Subcutaneous abdominal adipose tissue (tissue), 5 donors: ENCODE measurements around the gene RBM39.
"Not testable (repeated sequence)": the region's sequence is repeated elsewhere in the genome, so short reads cannot be mapped to it uniquely, and the experiment has no call there.

Experiments used
- H3K27ac ChIP-seq: one replicate; pipeline ENCODE4 v1.7.0; 2013; ENCODE audit warnings: low read depth, mild to moderate bottlenecking, inconsistent platforms, low read length, moderate library complexity
- H3K27me3 ChIP-seq, 5 donors: one replicate each; pipeline ENCODE4 v1.7.0; 2013; ENCODE audit warnings: low read length in 5 of 5, inconsistent platforms in 1 of 5; ENCODE audit not compliant: control insufficient read depth in 5 of 5, insufficient read depth in 4 of 5
- H3K36me3 ChIP-seq, 5 donors: one replicate each; pipeline ENCODE4 v1.7.0; 2013; ENCODE audit warnings: low read length in 5 of 5; ENCODE audit not compliant: control insufficient read depth in 5 of 5, insufficient read depth in 5 of 5
- H3K4me1 ChIP-seq, 5 donors: one replicate each; pipeline ENCODE4 v1.7.0; 2013; ENCODE audit warnings: low read length in 5 of 5, mild to moderate bottlenecking in 3 of 5, moderate library complexity in 1 of 5; ENCODE audit not compliant: control insufficient read depth in 5 of 5, insufficient read depth in 5 of 5
- H3K4me3 ChIP-seq, 5 donors: one replicate each; pipeline ENCODE4 v1.7.0; 2013; ENCODE audit warnings: low read length in 5 of 5, low read depth in 1 of 5
- H3K9ac ChIP-seq, 5 donors: one replicate each; pipeline ENCODE4 v1.7.0; 2013; ENCODE audit warnings: low read length in 5 of 5, mild to moderate bottlenecking in 4 of 5, moderate library complexity in 3 of 5
- H3K9me3 ChIP-seq, 5 donors: one replicate each; pipeline ENCODE4 v1.7.0; 2013; ENCODE audit warnings: low read length in 5 of 5; ENCODE audit not compliant: control insufficient read depth in 5 of 5
- donor health status: healthy.
- donor health status: healthy.
- donor health status: healthy.
- donor health status: healthy.
- donor health status: healthy.

Gene RBM39

DNA sequence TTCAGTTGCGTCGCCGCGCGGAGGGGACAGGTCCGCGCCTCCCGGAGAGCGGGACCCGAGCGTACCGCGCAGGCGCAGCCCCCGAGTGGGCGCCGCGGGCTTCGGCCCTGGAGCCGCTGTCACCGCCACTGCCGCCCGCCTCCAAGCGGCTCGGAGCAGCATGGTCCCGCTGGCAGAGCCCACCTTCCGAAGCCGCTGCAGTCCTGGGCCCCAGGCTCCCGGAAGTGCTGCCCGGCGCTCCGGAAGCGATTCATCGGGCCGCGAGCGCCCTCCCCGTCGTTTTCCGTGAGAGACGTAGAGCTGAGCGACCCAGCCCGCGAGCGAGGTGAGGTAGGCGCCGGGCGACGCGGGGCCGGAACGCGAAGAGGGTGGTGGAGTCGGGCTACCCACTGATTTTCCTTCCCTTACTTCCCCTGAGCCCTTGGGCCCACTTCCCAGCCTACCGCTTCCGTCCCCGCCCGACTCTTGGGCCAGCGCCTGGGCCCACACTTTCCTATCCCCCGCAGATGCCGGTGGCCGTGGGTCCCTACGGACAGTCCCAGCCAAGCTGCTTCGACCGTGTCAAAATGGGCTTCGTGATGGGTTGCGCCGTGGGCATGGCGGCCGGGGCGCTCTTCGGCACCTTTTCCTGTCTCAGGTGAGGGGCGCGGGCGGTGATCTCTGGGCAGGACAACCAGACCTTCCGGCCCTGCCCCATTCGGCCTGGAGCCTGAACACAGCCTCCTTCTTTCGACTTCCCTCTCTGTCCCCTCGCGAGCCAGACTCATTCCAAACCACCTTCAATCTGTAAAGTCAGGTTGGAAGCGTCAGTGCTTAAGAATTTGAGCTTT, 42.7 kb downstream of the RBM39 start, which contains the start of the genes NFS1 and ROMO1:
Gene NFS1, minus strand, starts transcription at position 226 of the 830 bp plus-strand sequence. Its CDS starts 64 bp downstream, at position 162.
Gene ROMO1, plus strand, starts transcription at position 279 of the 830 bp plus-strand sequence. Its CDS starts 228 bp downstream, at position 507.
- Histone ChIP-seq H3K27me3 (no peaks in the 10 kb centered on the region), H3K9ac (peak within 1 kb of the TSS; percentile 83 to 98 (median 87)), H3K36me3 (peaks cover 20 to 43% (median 35%) of the 10 kb centered on the region in 5 donors), H3K4me3 (peak within 1 kb of the TSS; percentile 76 to 98 (median 95)), H3K4me1 (peaks cover 4 to 28% (median 25%) of the 10 kb centered on the region in 5 donors), H3K9me3 (no peaks in the 10 kb centered on the region), H3K27ac (peak within 1 kb of the TSS; percentile 86)

DNA sequence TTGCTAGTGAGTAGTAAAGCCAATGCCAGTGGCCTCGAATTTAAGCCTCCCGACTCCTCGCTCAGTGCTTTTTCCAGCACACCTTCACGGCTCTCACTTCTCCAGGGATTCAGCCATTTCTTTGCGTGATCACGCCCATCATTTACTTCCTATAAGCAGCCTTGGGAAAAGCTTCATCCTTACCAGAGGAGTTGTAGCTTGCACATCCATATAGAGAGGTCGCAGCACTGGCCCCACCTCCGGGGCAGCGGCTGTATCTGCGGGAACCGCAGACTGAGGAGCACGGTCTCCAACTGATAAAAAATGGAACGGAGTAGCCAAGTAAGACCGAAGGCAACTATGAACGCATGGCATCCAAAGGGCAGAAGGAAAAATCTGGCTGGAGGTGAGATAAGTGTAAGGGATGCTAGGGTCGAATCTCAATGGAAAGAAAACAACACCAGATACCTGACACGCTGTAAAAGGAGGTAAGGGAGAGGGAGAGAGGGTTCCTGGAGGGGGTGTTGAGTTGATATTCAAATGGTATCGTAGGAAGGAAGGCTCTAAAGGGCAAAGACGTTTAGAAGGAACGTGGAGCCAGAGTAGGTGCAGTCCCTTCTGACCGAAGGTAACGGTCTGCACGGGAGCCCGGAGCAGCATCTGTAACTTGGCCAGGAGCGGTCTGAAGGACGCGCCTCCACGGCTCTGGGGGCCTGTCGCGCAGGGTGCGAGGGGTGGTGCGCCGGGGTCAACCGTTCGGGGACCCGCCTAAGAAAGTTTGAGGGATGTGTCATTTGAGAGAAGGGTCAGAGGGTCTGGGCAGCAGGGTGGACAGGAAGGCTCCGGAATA, 43.5 kb downstream of the RBM39 start:
- Histone ChIP-seq H3K9ac (peak overlapping the region; percentile 83 to 98 (median 87)), H3K9me3 (no peaks in the 10 kb centered on the region), H3K27ac (peak overlapping the region; percentile 86), H3K27me3 (no peaks in the 10 kb centered on the region), H3K4me3 (peak overlapping the region; percentile 76 to 98 (median 95)), H3K4me1 (peaks cover 4 to 28% (median 25%) of the 10 kb centered on the region in 5 donors), H3K36me3 (peaks cover 11 to 40% (median 31%) of the 10 kb centered on the region in 5 donors)

DNA sequence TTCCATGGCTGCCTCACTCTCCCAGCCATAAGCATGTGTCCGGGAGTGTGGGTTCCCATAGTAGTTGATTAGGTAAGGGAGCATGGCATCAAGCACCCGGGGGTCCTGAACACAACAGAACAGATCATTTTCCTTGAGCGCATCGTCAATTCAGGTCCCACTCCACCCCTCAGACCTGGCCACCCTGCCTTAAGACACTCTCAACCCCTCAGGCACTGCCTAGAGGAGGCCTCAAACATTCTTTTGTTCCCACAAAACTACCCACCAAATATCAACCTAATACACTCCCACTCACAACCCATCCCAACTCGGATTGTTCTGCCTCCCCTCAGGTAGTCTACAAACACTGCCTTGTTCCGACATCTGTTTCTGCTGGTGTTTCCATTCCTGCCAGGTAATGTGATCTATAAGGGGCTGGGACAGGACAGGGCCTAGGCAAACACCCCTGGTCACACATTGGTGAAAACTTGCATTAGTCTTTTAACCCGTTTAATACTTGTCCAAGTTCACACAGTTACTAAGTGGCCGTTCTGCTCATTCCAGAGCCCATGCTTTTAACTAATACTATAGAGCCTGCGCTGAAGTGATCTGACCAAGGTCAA, 44.3 kb downstream of the RBM39 start:
- Histone ChIP-seq H3K36me3 (peaks cover 4 to 38% (median 31%) of the 10 kb centered on the region in 5 donors), H3K9ac (peak overlapping the region in 4 of 5 donors; percentile 40 to 98 (median 92)), H3K9me3 (no peaks in the 10 kb centered on the region), H3K27me3 (no peaks in the 10 kb centered on the region), H3K27ac (no peak overlapping the region), H3K4me1 (peaks cover 4 to 27% (median 24%) of the 10 kb centered on the region in 5 donors), H3K4me3 (peak overlapping the region; percentile 76 to 98 (median 95))

DNA sequence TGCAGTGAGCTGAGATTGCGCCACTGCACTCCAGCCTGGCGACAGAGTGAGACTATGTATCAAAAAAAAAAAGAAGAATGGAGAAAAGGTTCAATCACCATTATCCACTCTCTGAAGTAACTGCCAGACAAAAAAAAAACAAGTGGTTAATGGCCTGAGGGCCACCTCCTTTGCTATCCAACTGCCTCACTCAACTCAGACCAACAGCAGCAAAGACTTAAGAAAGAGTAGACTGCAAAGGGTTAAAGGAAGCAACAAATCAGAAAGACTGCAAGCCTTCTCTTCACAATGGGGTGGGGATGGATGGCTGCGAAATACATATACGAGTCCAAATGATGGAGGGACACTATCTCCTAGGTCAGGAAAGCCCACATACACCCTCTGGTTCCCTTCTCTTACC, 46.1 kb downstream of the RBM39 start:
- H3K36me3 ChIP-seq = peaks cover 3 to 31% (median 23%) of the 10 kb centered on the region in 5 donors
- no peak overlapping the region for H3K9ac ChIP-seq
- H3K27ac ChIP-seq = no peak overlapping the region
- no peaks in the 10 kb centered on the region for H3K9me3 ChIP-seq
- H3K27me3 ChIP-seq = no peaks in the 10 kb centered on the region
- H3K4me1 ChIP-seq = peaks cover 4 to 27% (median 24%) of the 10 kb centered on the region in 5 donors
- H3K4me3 ChIP-seq = no peak overlapping the region

DNA sequence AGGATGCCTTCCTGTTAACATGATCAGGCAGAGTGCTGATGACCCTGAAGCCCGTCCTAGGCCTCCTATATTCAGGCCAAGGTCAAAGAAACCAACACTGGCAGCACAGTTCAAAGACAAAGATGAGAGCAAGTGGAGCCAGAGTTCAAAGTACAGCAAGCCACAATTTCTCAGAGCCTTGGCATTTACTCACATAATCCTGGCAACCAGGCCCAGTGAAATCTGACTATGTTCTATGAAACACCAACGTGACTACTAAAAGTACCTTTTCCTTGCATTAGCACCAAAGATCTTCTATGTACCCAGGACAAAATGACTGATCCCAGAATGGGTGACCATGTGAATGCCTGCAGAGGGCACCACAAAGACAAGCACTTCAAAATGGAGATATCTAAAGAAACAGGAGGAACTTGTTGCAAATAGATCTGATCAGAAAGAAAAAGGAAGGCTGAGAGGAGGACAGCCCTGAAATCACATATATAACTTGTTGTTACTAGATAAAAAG, 46.8 kb downstream of the RBM39 start:
- H3K9me3 ChIP-seq = no peaks in the 10 kb centered on the region
- no peaks in the 10 kb centered on the region for H3K27me3 ChIP-seq
- H3K9ac ChIP-seq = no peak overlapping the region
- peaks cover 4 to 25% (median 21%) of the 10 kb centered on the region in 5 donors for H3K4me1 ChIP-seq
- no peak overlapping the region for H3K27ac ChIP-seq
- no peak overlapping the region for H3K4me3 ChIP-seq
- peaks cover 3 to 37% (median 28%) of the 10 kb centered on the region in 5 donors for H3K36me3 ChIP-seq

DNA sequence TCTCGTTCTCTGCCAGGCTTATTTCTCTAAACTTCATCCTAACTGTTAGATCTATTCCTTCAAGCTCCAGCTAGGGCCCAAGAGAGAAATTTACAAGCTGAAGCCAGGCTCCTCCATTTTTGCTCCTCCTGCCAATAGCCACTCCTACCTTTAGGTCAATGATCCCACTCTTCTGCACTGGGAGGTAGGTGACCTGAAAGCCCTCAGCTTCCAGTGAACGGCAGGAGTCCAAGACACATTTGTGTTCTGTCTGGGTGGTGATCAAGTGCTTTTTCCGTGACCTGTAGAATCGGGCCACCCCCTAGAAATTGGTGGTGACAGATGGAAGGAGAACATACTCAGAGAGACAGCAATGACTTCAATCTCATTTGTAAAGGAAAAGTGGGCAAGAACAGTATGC, 51.8 kb downstream of the RBM39 start:
- Histone ChIP-seq H3K4me1 (no peaks in the 10 kb centered on the region), H3K27ac (no peak overlapping the region), H3K9ac (no peak overlapping the region), H3K9me3 (no peaks in the 10 kb centered on the region), H3K27me3 (no peaks in the 10 kb centered on the region), H3K4me3 (no peak overlapping the region), H3K36me3 (peaks cover 4 to 59% (median 40%) of the 10 kb centered on the region in 5 donors)

DNA sequence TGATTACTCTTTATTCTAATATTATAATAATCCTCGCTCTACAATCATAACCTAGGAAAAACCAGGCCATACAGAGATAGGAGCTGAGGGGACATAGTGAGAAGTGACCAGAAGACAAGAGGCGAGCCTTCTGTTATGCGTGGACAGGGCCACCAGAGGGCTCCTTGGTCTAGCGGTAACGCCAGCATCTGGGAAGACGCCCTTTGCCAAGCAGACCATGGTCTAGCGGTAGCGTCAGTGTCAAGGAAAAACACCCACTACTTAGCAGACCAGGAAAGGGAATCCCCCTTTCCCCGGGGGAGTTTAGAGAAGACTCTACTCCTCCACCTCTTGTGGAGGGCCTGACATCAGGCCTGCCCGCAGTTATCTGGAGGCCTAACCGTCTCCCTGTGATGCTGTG, 55.2 kb downstream of the RBM39 start:
- H3K9ac ChIP-seq, H3K27ac ChIP-seq, H3K4me3 ChIP-seq, H3K27me3 ChIP-seq, H3K4me1 ChIP-seq, H3K9me3 ChIP-seq: not testable (repeated sequence)
- H3K36me3 ChIP-seq = peaks cover 6 to 48% (median 36%) of the 10 kb centered on the region in 5 donors

DNA sequence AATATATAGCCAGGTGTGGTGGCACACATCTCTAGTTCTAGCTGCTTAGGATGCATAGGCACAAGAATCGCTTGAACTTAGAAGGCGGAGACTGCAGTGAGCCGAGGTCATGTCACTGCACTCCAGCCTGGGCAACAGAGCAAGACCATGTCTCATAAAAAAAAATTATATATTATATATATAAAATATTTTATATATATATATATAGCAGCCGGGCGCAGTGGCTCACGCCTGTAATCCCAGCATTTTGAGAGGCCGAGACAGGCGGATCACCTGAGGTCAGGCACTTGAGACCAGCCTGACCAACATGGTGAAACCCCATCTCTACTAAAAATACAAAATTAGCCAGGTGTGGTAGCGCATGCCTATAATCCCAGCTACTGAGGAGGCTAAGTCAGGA, 56.7 kb downstream of the RBM39 start:
- H3K4me3 ChIP-seq, H3K27me3 ChIP-seq, H3K27ac ChIP-seq, H3K9ac ChIP-seq, H3K9me3 ChIP-seq, H3K4me1 ChIP-seq: not testable (repeated sequence)
- peaks cover 13 to 55% (median 39%) of the 10 kb centered on the region in 5 donors for H3K36me3 ChIP-seq

DNA sequence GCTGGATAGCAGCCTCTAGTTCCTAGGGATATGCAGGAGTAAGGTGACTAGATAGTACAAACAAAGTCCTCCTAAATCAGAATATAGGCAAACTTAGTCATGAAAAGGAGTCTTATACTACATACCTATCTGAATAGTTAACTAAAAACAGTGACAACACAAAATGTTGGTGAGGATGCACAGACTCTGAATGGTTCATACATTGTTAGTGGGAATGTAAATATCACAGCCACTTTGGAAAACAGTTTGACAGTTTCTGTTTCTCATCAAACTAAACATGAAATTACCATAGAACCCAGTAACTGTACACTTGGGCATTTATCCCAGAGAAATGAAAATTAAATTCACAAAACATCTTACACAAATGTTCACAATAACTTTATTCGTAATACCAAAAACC, 60.1 kb downstream of the RBM39 start:
- Histone ChIP-seq H3K4me3 (no peak overlapping the region), H3K27me3 (no peaks in the 10 kb centered on the region), H3K27ac (no peak overlapping the region), H3K9me3 (no peaks in the 10 kb centered on the region), H3K9ac (no peak overlapping the region), H3K4me1 (peaks cover 0 to 4% (median 0%) of the 10 kb centered on the region in 5 donors), H3K36me3 (peaks cover 8 to 33% (median 26%) of the 10 kb centered on the region in 5 donors)
